AG09319 (cell line): ENCODE results near the gene CPSF2.

Experiments
- DNase-seq: peaks from one replicate; pipeline ENCODE4 v3.0.0-alpha.2; 2010; ENCODE audit warnings: low read depth; ENCODE audit errors: extremely low read depth
- TF ChIP-seq, protein P1 (sequence below): IDR thresholded peaks from 2 replicates; pipeline ENCODE4 v1.5.1; 2011; ENCODE audit warnings: low read depth, mild to moderate bottlenecking, inconsistent platforms, low read length, moderate library complexity

The CPSF2 gene

GRCh38 chr14:92153581-92153980, 31.8 kb downstream of the CPSF2 start:
- no peak for DNase-seq
- TF ChIP-seq, protein P1, sequence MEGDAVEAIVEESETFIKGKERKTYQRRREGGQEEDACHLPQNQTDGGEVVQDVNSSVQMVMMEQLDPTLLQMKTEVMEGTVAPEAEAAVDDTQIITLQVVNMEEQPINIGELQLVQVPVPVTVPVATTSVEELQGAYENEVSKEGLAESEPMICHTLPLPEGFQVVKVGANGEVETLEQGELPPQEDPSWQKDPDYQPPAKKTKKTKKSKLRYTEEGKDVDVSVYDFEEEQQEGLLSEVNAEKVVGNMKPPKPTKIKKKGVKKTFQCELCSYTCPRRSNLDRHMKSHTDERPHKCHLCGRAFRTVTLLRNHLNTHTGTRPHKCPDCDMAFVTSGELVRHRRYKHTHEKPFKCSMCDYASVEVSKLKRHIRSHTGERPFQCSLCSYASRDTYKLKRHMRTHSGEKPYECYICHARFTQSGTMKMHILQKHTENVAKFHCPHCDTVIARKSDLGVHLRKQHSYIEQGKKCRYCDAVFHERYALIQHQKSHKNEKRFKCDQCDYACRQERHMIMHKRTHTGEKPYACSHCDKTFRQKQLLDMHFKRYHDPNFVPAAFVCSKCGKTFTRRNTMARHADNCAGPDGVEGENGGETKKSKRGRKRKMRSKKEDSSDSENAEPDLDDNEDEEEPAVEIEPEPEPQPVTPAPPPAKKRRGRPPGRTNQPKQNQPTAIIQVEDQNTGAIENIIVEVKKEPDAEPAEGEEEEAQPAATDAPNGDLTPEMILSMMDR: no peak

- peak; percentile 8 for DNase-seq
- TF ChIP-seq, protein P1: no peak
Observed at GRCh38 chr14:92154283-92154942, 32.6 kb downstream of the CPSF2 start.

DNA sequence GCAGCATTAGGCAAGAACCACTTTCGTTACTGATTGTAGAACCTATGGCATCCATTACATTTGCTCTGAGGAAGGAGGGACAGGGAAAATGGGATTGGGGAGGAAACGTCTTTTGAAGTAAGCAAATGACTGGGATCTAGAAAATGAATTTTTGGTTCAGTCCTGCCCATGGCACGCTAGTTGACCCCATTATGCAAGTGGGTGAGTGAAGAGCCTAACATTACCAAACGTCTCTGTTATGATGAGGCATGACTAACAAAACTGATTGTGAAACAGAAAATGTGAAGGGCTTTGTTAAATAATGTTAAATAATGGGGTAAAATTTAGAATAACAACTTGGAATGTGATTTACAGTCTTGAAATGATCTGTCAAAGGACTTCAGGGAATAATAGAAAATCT, 38.9 kb downstream of the CPSF2 start:
- peak; percentile 64 for DNase-seq
- TF ChIP-seq, protein P1: no peak

GRCh38 chr14:92161521-92161920, 39.8 kb downstream of the CPSF2 start:
- DNase-seq: no peak
- TF ChIP-seq, protein P1: no peak

GRCh38 chr14:92164958-92165357, 43.2 kb downstream of the CPSF2 start:
- TF ChIP-seq, protein P1: no peak
- no peak for DNase-seq

GRCh38 chr14:92173668-92174067, 51.9 kb downstream of the CPSF2 start:
- no peak for DNase-seq
- TF ChIP-seq, protein P1: no peak

- DNase-seq: no peak
- TF ChIP-seq, protein P1: no peak
Observed at GRCh38 chr14:92175811-92176210, 54.0 kb downstream of the CPSF2 start.
